ENCODE data around the gene DPH7.

DPH7 gene

DNA sequence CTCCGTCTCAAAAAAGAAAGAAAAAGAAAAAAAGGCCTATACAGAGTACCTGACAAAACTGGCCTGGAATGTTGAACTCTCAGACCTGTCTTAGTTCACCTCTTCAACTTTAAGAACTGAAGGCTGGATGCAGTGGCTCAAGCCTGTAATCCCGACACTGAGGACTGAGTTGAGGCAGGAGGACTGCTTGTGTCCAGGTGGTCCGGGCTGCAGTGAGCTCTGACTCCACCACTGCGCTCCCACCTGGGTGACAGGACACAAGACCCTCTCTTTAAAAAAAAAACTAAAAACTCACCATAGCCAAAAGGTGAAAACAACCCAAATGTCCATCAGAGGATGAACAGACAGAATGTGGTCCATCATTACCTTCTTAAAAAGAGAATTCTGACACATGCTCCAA lies 20.6 kb downstream of the DPH7 start:
- no peak overlapping the region for H3K4me2 ChIP-seq (ENCODE audit: low read length)
- H2BK12ac ChIP-seq (ENCODE audit: low read length) = no peak overlapping the region
- no peak overlapping the region for H3K14ac ChIP-seq (ENCODE audit: low read length)
- H3K79me1 ChIP-seq (ENCODE audit: low read length) = no peaks in the 10 kb centered on the region
- H2AK5ac ChIP-seq (ENCODE audit: low read length) = no peak overlapping the region
- peaks cover 36 to 44% of the 10 kb centered on the region in 2 experiments for H3K36me3 ChIP-seq (ENCODE audit: control insufficient read depth in 1 of 2, insufficient read depth in 2 of 2, low read length in 2 of 2)
- no peaks in the 10 kb centered on the region for H3K9me3 ChIP-seq (ENCODE audit: insufficient read depth, low read depth, low read length)
- H3K4me1 ChIP-seq (ENCODE audit: control insufficient read depth in 1 of 2, insufficient read depth in 2 of 2, low read length in 2 of 2) = no peaks in the 10 kb centered on the region
- no peak overlapping the region for H3K27ac ChIP-seq (ENCODE audit: low read depth, low read length)
- no peak overlapping the region for H3K4ac ChIP-seq (ENCODE audit: low read depth, low read length)
- H4K91ac ChIP-seq (ENCODE audit: low read depth, low read length) = no peak overlapping the region
- no peaks in the 10 kb centered on the region for H3K27me3 ChIP-seq (ENCODE audit: insufficient read depth, low read length)
- no peak overlapping the region for H3K23ac ChIP-seq (ENCODE audit: low read length)
- H2AFZ ChIP-seq (ENCODE audit: insufficient read depth, low read length, poor library complexity) = no peak overlapping the region
- no CpG with 5 or more reads among the region's 4 CpGs for WGBS (ENCODE audit: extremely low coverage, insufficient coverage, insufficient read length)
- no peak overlapping the region for H2BK120ac ChIP-seq (ENCODE audit: insufficient read depth, low read length, poor library complexity)
- no peaks in the 10 kb centered on the region for H3K79me2 ChIP-seq (ENCODE audit: control insufficient read depth, insufficient read depth, low read length, poor library complexity)
- no peak overlapping the region for H2BK5ac ChIP-seq (ENCODE audit: low read depth, low read length, poor library complexity)
- H3K4me3 ChIP-seq (ENCODE audit: low read depth, low read length) = no peak overlapping the region
- no peak overlapping the region for H4K8ac ChIP-seq (ENCODE audit: low read depth, low read length)
- no peak overlapping the region for H4K12ac ChIP-seq (ENCODE audit: low read depth, low read length)
- H3K18ac ChIP-seq (ENCODE audit: low read length) = no peak overlapping the region
- no peak overlapping the region for H3K9ac ChIP-seq (ENCODE audit: low read length)
- no peak for DNase-seq

DNA sequence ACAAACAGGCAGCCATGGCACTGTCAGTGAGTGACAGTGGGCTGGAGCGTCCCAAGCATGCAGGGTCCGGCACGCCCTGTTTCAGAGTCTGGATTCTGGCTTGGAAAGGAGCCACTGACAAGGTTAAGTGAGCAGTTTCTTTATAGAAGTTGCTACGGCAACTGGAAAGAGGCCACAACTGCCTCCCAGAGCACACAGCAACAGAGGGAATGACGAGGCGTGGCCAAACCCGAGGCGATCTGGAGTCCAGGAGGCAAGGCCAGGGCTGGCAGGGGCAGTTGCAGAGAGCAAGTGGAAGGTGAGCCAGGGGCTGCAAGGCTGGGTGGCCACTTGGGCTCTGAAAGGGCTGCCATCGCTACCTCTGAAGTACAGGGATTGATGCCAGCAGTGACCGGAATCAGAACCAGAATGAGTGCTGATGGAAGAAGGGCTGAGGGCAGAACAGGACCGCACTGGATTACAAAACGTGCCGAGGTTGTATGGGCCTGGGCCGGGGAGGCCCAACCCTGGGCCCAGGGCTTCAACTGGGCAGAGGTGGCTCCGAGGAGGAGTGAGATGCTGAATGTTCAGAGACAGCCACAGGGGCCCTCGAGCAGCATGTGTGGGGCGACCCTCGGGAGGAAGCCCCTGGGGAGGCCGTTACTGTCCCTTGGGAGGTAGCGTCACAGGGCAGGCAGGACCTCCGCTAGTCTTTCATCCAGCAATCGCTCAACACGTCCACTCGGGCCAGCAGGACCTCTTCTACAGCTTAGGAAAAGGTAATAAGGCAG lies 22.5 kb downstream of the DPH7 start:
- no peak overlapping the region for H4K12ac ChIP-seq (ENCODE audit: low read depth, low read length)
- no peak overlapping the region for H4K91ac ChIP-seq (ENCODE audit: low read depth, low read length)
- H3K18ac ChIP-seq (ENCODE audit: low read length) = no peak overlapping the region
- no peak overlapping the region for H3K4ac ChIP-seq (ENCODE audit: low read depth, low read length)
- H4K8ac ChIP-seq (ENCODE audit: low read depth, low read length) = no peak overlapping the region
- peaks cover 3% of the 10 kb centered on the region for H3K79me2 ChIP-seq (ENCODE audit: control insufficient read depth, insufficient read depth, low read length, poor library complexity)
- no peak overlapping the region for H3K4me2 ChIP-seq (ENCODE audit: low read length)
- no peak overlapping the region for H2AK5ac ChIP-seq (ENCODE audit: low read length)
- no peak for DNase-seq
- H3K4me3 ChIP-seq (ENCODE audit: low read depth, low read length) = no peak overlapping the region
- H3K4me1 ChIP-seq (ENCODE audit: control insufficient read depth in 1 of 2, insufficient read depth in 2 of 2, low read length in 2 of 2) = peaks cover 0 to 4% of the 10 kb centered on the region in 2 experiments
- H3K79me1 ChIP-seq (ENCODE audit: low read length) = peaks cover 4% of the 10 kb centered on the region
- H2AFZ ChIP-seq (ENCODE audit: insufficient read depth, low read length, poor library complexity) = no peak overlapping the region
- H3K9me3 ChIP-seq (ENCODE audit: insufficient read depth, low read depth, low read length) = no peaks in the 10 kb centered on the region
- no peak overlapping the region for H2BK120ac ChIP-seq (ENCODE audit: insufficient read depth, low read length, poor library complexity)
- WGBS (ENCODE audit: extremely low coverage, insufficient coverage, insufficient read length) = no CpG with 5 or more reads among the region's 24 CpGs
- H3K14ac ChIP-seq (ENCODE audit: low read length) = no peak overlapping the region
- H3K36me3 ChIP-seq (ENCODE audit: control insufficient read depth in 1 of 2, insufficient read depth in 2 of 2, low read length in 2 of 2) = peaks cover 31 to 37% of the 10 kb centered on the region in 2 experiments
- H3K9ac ChIP-seq (ENCODE audit: low read length) = no peak overlapping the region
- H3K23ac ChIP-seq (ENCODE audit: low read length) = no peak overlapping the region
- H3K27ac ChIP-seq (ENCODE audit: low read depth, low read length) = no peak overlapping the region
- no peak overlapping the region for H2BK12ac ChIP-seq (ENCODE audit: low read length)
- no peak overlapping the region for H2BK5ac ChIP-seq (ENCODE audit: low read depth, low read length, poor library complexity)
- no peaks in the 10 kb centered on the region for H3K27me3 ChIP-seq (ENCODE audit: insufficient read depth, low read length)

DNA sequence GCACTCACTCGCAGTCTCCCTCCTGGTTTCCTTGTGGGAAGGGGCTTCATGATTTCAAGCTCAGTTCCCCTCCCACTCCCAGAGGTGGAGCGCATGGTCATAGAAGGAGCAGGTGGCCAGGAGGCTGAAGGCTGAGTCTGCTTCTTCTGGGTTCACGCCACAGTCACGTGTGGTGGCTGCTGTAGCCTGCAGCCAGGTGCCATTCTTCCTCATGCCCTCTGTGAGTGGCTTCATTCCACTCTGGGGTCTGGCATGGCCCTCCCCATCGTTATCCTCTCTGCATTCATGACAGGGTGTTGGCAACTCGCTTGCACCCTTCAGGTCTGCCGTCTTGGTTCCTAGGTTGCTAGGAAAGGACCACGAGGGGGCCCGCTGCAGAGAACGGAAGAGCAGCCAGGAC lies 23.5 kb downstream of the DPH7 start:
- Histone ChIP-seq H3K4me3 (ENCODE audit: low read depth, low read length) (no peak overlapping the region), H3K4me2 (ENCODE audit: low read length) (no peak overlapping the region), H2AFZ (ENCODE audit: insufficient read depth, low read length, poor library complexity) (no peak overlapping the region), H3K4ac (ENCODE audit: low read depth, low read length) (no peak overlapping the region), H3K9ac (ENCODE audit: low read length) (no peak overlapping the region), H3K18ac (ENCODE audit: low read length) (no peak overlapping the region), H3K79me2 (ENCODE audit: control insufficient read depth, insufficient read depth, low read length, poor library complexity) (peaks cover 3% of the 10 kb centered on the region), H3K79me1 (ENCODE audit: low read length) (peaks cover 7% of the 10 kb centered on the region), H4K91ac (ENCODE audit: low read depth, low read length) (no peak overlapping the region), H4K8ac (ENCODE audit: low read depth, low read length) (no peak overlapping the region), H2AK5ac (ENCODE audit: low read length) (no peak overlapping the region), H2BK120ac (ENCODE audit: insufficient read depth, low read length, poor library complexity) (no peak overlapping the region), H2BK12ac (ENCODE audit: low read length) (no peak overlapping the region), H3K4me1 (ENCODE audit: control insufficient read depth in 1 of 2, insufficient read depth in 2 of 2, low read length in 2 of 2) (peaks cover 0 to 7% of the 10 kb centered on the region in 2 experiments), H3K27ac (ENCODE audit: low read depth, low read length) (no peak overlapping the region), H2BK5ac (ENCODE audit: low read depth, low read length, poor library complexity) (no peak overlapping the region), H3K9me3 (ENCODE audit: insufficient read depth, low read depth, low read length) (no peaks in the 10 kb centered on the region), H3K14ac (ENCODE audit: low read length) (no peak overlapping the region), H3K27me3 (ENCODE audit: insufficient read depth, low read length) (no peaks in the 10 kb centered on the region), H4K12ac (ENCODE audit: low read depth, low read length) (no peak overlapping the region), H3K36me3 (ENCODE audit: control insufficient read depth in 1 of 2, insufficient read depth in 2 of 2, low read length in 2 of 2) (peaks cover 31 to 36% of the 10 kb centered on the region in 2 experiments), H3K23ac (ENCODE audit: low read length) (no peak overlapping the region)
- WGBS (ENCODE audit: extremely low coverage, insufficient coverage, insufficient read length) = no CpG with 5 or more reads among the region's 10 CpGs
- no peak for DNase-seq

GRCh38 chr9:137554349-137554748 lies 24.4 kb downstream of the DPH7 start:
- no CpG with 5 or more reads among the region's 1 CpG for WGBS (ENCODE audit: extremely low coverage, insufficient coverage, insufficient read length)
- H3K9ac ChIP-seq (ENCODE audit: low read length) = no peak overlapping the region

More at GRCh38 chr9:137554349-137554748, 24.4 kb downstream of the DPH7 start:
- Histone ChIP-seq H3K4ac (ENCODE audit: low read depth, low read length) (no peak overlapping the region), H3K27ac (ENCODE audit: low read depth, low read length) (no peak overlapping the region), H3K79me1 (ENCODE audit: low read length) (peaks cover 7% of the 10 kb centered on the region), H2BK5ac (ENCODE audit: low read depth, low read length, poor library complexity) (no peak overlapping the region), H4K91ac (ENCODE audit: low read depth, low read length) (no peak overlapping the region), H3K18ac (ENCODE audit: low read length) (no peak overlapping the region), H2AFZ (ENCODE audit: insufficient read depth, low read length, poor library complexity) (no peak overlapping the region), H4K8ac (ENCODE audit: low read depth, low read length) (no peak overlapping the region), H3K27me3 (ENCODE audit: insufficient read depth, low read length) (no peaks in the 10 kb centered on the region), H3K23ac (ENCODE audit: low read length) (no peak overlapping the region), H2AK5ac (ENCODE audit: low read length) (no peak overlapping the region), H4K12ac (ENCODE audit: low read depth, low read length) (no peak overlapping the region), H3K36me3 (ENCODE audit: control insufficient read depth in 1 of 2, insufficient read depth in 2 of 2, low read length in 2 of 2) (peaks cover 31 to 34% of the 10 kb centered on the region in 2 experiments), H3K4me1 (ENCODE audit: control insufficient read depth in 1 of 2, insufficient read depth in 2 of 2, low read length in 2 of 2) (peaks cover 0 to 7% of the 10 kb centered on the region in 2 experiments), H3K4me3 (ENCODE audit: low read depth, low read length) (no peak overlapping the region), H3K9me3 (ENCODE audit: insufficient read depth, low read depth, low read length) (no peaks in the 10 kb centered on the region), H3K4me2 (ENCODE audit: low read length) (no peak overlapping the region), H3K14ac (ENCODE audit: low read length) (no peak overlapping the region), H3K79me2 (ENCODE audit: control insufficient read depth, insufficient read depth, low read length, poor library complexity) (peaks cover 3% of the 10 kb centered on the region), H2BK12ac (ENCODE audit: low read length) (no peak overlapping the region), H2BK120ac (ENCODE audit: insufficient read depth, low read length, poor library complexity) (no peak overlapping the region)
- DNase-seq = no peak
